ENCODE results near the gene PKD1.

GRCh38 chr16:2087748-2088631 lies 47.7 kb downstream of the PKD1 start:
- TF ChIP-seq YY1 (IDR thresholded peaks at IDR 0.05; ENCODE audit: insufficient read depth, insufficient read length) (no peak), SUZ12 (IDR thresholded peaks at IDR 0.05; ENCODE audit: extremely low read depth, insufficient read depth, insufficient read length) (no peak), ZNF274 (IDR thresholded peaks at IDR 0.05; ENCODE audit: low read depth, low read length) (no peak)
